SK-MEL-5 (cell line): ENCODE measurements around the gene CCN5. TPM values are rescaled to one million over a fixed set of nuclear protein-coding genes. Genes with fewer than 3 reads are reported as not detected.

ENCODE experiments used
- DNase-seq: peaks from one replicate; pipeline ENCODE4 v3.0.0-alpha.2; 2016; ENCODE audit warnings: low read depth, low spot score
- in situ Hi-C: cut with HindIII; loops from 2 replicates; pipeline ENCODE4 v1.10.0; 2016; ENCODE audit warnings: low sequenced_read_pairs, high pct_unique_total_duplicates, low pct_unique_long_range_greater_than_20kb
- total RNA-seq: library from RNA; depleted of rRNA; stranded (reverse); fragments of >200 nt; shearing (Covaris generic); gene quantifications from 2 replicates; pipeline ENCODE4 v1.2.3, GENCODE V29; 2014

The CCN5 gene
- total RNA-seq, 1 experiment from 2014 or later, result 0.85 TPM

DNA sequence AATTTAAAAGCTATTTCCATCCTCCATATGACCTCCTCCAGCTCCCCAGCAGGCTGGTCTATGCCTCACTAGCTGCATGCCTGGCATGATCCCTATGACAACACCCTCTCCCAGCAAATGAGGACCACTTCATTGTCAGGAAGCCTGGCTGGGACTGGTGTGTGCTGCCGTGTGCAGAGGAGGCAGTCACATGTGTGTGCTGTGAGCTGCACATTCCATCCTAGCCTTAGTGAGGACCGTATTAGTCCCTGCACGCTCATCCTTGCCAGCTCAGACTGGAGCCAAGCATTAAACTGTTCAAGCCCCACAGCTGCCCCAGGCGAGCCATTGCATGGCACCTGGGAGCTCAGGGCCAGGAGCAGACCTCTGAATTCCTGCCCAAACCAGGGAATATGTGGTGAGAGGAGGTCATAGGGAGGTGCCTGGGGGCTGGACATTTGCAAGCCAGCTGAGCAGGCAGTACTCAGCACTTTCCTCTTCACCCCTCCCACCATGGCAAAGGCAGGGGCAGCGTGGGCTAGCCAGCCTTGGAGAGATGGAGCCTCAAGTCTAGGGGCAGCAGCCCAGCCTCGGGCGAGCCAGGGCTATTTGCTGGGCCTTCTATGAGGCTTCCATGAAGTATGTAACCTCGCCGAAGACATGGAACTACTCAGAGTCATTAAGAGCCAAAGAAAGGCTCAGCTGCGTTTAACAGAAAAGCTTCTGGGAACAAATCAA, 8.7 kb upstream of the CCN5 start:
- no peak for DNase-seq
- in situ Hi-C loops, result no loop called here

DNA sequence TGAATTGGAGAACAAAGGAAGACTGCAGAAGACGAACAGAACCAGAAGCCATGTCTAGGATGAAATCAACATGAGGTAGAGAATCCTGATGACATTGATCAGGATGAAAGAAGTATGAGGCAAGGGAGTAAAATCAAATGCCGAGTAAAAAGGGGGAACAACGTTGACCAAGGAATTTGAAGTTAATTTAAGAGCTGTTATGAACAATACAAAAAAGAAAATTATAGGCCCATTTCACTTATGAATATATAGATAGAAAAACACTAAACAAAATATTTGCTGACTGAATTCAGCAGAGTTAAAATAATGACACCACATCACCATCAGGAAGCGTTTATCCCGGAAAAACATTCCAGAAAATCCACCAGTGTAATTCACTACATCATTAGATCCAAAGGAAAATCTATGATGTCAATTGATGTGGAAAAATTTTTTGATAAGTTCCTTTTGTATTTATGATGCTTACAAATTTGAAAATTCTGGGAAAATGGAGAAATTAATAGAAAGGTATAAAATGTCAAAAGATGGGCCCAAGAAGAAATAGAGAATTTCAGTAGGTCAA, 8.1 kb upstream of the CCN5 start:
- in situ Hi-C loops, result no loop called here

DNA sequence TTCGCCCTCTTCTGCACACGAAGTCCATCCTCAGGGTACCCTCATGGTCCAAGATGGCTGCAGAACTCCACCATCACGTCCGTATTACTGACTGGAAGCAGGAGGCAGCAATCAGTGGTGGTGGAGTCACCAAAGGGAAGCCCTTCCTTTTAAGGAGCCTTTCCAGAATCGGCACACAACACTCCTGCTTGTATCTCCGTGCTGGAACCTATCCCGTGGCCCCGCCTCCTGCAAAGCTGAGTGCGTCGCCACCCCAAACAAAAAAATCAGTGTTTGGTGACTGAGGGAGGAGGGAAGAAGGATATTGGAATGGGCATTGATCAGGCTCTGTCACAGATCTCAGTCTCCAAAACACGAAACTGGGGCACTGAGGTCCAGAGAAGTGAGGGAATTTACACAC, 5.8 kb upstream of the CCN5 start:
- in situ Hi-C loops, result no loop called here
- no peak for DNase-seq

More for the DNA sequence above, 8.1 kb upstream of the CCN5 start:
- DNase-seq, result no peak

DNA sequence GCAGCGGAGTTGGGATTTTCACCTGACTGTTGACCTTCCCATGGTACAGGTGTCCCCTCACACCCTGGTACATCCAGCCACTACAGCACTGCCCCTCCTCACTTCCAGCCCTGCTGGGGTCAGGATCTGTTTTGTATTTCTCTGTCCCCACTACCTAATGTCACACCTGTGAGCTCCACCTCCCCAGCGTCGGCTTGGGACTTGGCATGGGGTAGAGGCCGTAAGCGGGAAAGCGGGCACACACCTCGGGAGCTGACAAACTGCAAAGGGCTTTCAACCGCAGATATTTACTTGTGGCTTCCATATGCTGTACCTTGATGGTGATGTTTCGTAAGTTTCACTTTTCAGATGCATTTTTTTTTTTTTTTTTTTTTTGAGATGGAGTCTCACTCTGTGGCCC, 5.4 kb upstream of the CCN5 start:
- in situ Hi-C loops, result no loop called here
- no peak for DNase-seq

DNA sequence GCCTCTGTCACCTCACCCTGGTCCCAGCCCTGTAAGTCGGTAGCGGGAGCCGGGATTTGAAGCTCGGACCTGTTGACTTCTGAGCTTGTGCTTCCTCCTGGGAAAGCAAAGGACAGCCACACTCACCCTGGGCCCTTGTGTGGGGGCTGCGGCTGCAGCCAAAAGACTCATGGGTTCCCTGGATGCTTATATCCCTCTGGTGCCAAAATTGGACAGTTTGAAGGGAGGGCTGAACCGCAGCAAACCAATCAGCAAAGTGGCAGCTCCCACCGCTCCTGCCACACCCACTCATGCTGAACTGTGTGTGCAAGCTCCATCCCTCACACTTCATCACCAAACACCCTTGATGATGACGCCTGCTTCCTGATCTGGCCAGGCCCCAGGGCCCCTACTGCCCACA, 3.9 kb upstream of the CCN5 start:
- DNase-seq, result no peak

DNA sequence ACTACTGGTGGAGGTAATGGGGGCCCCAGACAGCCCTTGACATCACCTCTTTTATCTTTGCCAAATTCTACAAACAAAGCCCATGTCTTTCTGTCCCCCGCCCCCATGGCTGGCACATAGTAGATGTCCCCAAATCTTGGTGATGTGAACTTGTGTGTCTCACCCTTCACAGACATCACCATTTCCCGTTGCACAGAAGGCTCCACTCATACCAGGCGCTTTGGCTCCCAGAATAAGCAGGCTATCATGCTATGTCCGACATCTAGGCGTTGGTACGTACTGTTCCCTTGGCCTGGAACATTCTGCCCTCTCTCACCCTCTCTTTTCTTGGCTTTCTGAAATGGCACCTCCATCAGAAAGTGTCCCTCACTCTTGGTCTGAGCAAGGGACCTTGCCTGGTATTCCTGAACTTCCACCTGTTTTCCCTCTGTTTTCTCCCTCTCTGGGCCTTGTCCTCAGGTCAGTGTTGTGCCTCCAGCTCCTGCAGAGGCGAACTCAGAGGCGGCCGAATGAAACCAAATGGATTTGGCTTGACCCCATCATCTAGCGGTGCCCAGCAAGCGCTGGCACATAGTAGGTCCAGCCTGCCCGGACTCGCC, 968 bp upstream of the CCN5 start:
- in situ Hi-C loops, result no loop called here

More for the DNA sequence above, 3.9 kb upstream of the CCN5 start:
- in situ Hi-C loops, result no loop called here

DNA sequence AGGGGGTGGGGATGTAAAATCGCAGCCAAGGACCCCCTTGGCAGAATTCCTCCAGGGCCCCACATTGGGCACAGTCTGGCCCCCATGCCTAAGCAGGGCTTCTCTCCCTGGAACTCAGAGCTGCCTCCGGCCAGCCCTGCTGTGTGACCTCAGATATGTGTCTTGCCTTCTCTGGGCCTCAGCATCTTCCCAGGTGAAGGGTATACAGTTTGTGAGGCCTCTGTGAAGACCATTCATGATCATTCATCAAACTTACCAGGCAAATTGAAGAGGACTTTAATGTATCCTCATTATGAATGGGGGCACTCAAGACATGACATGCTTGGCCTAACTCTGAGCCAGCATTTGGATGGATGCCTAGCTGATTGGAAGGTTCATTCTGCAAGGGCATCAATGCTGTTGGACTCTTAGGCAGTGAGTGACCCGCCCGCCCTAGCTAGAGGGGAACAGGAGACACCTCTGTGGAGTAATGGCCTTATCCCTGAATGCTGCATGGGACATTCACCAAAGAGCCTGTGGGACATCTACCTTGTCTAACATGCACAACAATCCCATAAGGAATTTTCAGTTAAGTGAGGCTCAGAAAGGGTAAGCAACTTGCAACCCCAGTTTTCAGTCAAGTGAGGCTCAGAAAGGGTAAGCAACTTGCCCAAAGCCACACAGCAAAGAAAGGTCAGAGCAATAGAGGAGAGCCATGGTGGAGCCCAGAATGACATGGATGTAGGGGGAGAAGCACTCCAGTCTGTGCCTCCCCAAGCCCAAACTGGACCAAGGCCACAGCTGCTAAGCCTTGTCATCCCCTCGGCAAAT, 535 bp downstream of the CCN5 start:
- DNase-seq, result no peak
- in situ Hi-C loops, result no loop called here

More for the DNA sequence above, 968 bp upstream of the CCN5 start:
- DNase-seq, result no peak

DNA sequence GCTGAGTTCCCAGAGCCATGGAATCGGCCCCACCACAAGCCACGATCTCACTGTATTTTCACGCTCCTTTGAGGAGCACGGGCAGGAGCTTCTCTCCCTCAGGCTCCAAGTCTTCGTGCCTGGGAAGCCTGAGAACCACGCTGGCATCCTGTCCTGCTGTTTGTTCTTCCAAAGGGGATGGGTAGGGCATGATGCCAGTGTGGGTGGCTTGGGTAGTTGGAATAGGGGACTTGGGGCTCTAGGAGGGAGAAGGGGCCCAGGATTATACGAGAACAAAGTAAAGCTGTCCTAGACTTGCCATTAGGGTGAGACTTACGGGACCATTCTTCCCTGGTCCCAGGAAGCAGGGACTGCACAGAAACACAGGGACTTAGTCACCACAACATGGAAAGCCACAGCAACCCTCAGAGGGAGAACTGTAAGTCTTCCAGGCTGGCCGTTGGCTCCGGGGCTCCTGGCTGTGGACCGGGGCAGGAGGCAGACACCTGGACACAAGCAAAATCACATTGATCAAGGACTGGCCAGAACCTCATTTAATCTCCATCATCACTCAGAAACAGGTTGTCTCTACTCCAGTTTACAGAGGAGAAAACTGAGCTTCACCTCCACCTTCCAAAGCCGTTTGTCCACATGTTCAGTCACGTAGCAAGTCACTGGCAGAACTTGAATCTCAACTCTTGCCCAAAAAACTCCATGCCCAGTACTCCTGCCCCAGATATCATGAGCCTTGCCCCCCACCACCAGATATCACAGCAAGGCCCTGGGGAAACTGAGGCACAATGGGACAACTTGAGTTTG, 1.3 kb downstream of the CCN5 start:
- DNase-seq, result no peak

DNA sequence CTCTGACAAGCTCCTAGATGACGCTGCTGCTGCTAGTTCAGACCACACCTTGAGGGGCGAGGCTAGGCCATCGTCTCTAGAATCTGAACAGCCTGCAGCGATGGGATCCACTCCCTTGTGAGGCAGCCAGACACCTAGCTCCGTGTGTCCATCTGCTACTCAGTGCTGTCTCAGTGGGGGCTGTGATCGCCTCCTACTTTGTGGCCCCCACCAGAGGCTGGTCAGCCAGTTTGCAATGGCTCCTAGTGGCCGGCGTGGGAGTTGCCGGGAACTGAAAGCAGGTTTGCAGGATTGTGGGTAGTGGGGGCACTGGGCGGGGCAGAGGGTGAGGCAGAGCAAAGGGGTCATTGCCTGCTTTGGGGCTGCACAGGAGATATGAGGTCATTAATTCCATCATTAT, 2.8 kb downstream of the CCN5 start:
- DNase-seq, result peak; percentile 57
- in situ Hi-C loops, result no loop called here

More for the DNA sequence above, 1.3 kb downstream of the CCN5 start:
- in situ Hi-C loops, result no loop called here

DNA sequence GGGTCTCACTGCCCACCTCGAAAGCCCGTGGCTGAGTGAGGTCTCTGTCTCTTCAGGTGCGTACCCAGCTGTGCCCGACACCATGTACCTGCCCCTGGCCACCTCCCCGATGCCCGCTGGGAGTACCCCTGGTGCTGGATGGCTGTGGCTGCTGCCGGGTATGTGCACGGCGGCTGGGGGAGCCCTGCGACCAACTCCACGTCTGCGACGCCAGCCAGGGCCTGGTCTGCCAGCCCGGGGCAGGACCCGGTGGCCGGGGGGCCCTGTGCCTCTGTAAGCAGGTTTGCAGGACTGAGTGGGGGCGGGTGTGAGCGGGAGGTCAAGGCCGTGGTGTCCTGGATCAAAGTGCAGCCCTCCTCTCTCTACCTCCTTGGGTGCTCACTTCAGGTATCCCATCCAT, 4.7 kb downstream of the CCN5 start:
- no peak for DNase-seq
- in situ Hi-C loops, result no loop called here

DNA sequence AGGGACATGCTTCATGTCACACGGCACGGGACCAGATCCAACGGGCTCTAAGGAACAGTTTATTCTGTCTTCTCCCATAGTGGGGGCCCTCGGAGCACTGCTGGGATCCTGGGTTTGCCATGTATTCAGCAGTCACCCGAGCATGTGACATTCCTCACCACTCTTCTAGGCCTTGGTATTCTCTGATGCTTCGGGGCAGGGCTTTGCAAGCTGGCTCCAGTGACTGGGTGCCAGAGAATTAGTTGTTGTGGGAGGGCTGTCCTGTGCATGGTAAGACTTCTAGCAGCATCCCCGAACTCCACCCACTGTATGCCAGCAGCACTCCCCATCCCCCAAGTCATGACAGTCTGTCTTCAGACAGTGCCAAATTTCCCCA, 5.4 kb downstream of the CCN5 start:
- in situ Hi-C loops, result no loop called here
- peak; percentile 94 for DNase-seq

DNA sequence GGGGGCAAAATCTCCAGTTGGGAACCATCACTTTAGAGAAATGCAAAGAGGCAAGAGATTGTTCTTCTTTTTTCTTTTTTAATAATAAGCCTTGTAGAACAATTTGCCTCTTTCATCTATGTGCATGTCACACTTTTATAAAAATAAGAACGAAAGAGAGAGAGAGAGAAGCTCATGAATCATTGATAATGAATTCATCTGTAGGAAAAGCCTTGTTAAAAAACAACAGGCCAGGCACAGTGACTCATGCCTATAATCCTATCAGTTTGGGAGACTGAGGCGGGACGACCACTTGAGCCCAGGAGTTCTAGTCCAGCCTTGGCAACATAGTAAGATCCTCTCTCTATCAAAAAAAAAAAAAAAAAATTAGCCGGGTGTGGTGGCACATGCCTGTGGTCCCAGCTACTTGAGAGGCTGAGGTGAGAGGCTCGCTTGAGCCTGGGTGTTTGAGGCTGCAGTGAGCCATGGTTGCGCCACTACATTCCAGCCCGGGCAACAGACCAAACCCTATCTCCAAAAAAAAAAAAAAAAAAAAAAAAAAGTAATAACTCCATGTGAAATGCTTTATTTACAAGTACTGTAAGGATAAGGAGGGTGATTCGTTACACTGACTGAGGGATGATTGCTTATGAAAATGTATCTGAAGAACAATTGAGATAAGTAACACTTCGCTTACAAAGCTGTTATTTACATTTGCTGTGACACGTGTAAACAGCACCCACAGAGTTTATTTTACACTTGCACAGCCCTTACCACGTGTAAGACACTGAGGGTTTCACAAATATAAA, 6.0 kb downstream of the CCN5 start:
- in situ Hi-C loops, result no loop called here
- DNase-seq, result no peak

DNA sequence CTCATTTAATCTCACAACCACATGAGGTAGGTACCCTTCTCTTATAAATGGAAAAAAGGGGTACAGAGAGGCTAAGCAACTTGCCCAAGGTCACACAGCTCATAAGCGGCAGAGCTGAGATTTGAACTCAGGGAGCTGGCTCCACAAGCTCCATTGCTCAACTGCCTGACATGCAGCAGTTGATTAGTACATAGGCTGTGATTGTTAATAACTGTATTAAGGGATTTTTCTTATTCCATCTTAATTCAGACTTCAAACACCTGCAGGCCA, 6.6 kb downstream of the CCN5 start:
- no peak for DNase-seq
- in situ Hi-C loops, result no loop called here

DNA sequence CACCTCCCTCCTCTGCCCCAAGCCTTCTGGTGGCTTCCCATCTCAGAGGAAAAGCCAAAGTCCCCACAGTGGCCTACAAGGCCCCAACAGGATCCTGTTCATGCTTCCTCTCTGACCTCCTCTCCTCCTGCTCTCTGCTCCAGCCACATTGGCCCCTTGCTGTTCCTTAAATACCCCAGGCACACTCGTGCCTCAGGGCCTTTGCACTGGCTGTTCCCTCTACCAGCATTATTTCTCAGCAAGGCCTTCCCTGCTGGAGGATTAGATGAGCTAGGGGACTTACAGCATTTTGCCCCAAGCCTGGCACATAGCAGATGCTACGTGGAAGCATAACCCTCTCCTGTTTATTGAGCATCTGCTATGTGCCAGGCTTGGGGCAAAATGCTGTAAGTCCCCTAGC, 7.8 kb downstream of the CCN5 start:
- in situ Hi-C loops, result no loop called here
- no peak for DNase-seq

DNA sequence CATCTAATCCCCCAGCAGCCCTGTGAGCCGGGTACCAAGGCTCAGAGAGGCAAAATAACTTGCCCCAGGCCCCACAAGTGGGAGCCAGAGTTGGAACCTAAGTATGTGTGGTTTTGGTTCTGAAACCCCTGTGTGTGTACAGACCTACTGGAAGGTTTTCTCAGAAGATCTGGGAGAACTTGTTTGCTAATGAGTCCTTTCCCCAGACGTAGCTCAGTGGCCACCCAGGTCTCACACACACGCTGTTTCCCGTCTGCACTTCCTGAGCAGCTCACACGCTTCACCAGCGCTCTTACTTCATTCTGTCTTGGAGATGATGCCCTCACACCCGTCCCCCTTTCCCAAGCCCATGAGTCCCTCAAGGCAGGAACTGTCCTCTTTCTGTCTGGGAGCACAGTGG, 8.2 kb downstream of the CCN5 start:
- in situ Hi-C loops, result no loop called here

DNA sequence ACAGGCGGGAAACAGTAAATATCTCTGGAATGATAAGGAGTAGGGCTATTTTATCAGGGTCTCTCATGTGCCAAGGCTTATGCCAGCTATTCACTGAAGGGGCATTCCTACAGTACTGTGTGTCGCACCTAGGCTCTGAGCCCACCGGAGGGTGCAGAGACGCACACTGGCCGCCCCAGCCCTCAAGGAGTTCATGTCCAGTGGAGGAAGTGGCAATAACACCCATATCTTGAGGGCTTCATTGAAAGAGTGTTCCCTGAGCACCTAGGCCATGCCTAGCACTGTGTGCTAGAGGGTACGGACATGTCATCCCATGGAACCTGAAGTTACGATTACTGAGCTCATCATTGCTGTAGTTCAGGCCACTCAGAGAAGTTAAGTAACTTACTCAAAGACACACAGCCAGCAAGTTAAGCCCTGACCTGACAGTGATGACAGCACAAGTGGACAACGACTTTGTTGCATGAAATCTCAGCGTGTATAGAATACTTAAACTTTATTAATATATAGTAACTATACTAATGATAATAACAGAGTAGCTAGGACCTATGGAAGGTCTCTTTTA, 8.7 kb downstream of the CCN5 start:
- in situ Hi-C loops, result no loop called here

More for the DNA sequence above, 8.2 kb downstream of the CCN5 start:
- DNase-seq, result no peak

More for the DNA sequence above, 8.7 kb downstream of the CCN5 start:
- DNase-seq, result no peak
